Gastrocnemius medialis (tissue), 4 donors: Measurements from ENCODE around the gene AFAP1L2.

Experiments
- CTCF ChIP-seq, 5 experiments: fragments of 450-650 bp in 3 of 5; fragments of 200-600 bp in 2 of 5; sonication (generic) in 2 of 5; IDR thresholded peaks in 4 of 5; conservative IDR thresholded peaks in 1 of 5; 1 replicate in 4 of 5; 2 replicates in 1 of 5; pipeline ENCODE4 v1.5.1; 2016 to 2019; ENCODE audit warnings: antibody characterized with exemption in 5 of 5, mild to moderate bottlenecking in 3 of 5, moderate library complexity in 3 of 5
- POLR2A ChIP-seq, 2 donors: fragments of 450-650 bp; IDR thresholded peaks; one replicate each; pipeline ENCODE4 v1.6.1; 2017; ENCODE audit warnings: antibody characterized with exemption in 2 of 2, mild to moderate bottlenecking in 2 of 2, moderate library complexity in 2 of 2

GRCh38 chr10:114374053-114374791, 30.1 kb downstream of the AFAP1L2 start:
- TF ChIP-seq POLR2A (IDR thresholded peaks at IDR 0.05) (no peak), CTCF (IDR thresholded peaks at IDR 0.05 in 4 of 5, conservative IDR thresholded peaks at IDR 0.05 in 1 of 5) (no peak)
